Nephron (organoid): Measurements from ENCODE around the gene ATP2A3.

Experiments used
- H3K27ac Mint-ChIP-seq, 3 experiments: 2 replicates each; pipeline ENCODE4 v1.8.0; 2020; ENCODE audit warnings: mixed read lengths in 3 of 3, mild to moderate bottlenecking in 2 of 3, moderate library complexity in 1 of 3
- H3K27me3 Mint-ChIP-seq: 2 replicates; pipeline ENCODE4 v1.8.0; 2021; ENCODE audit warnings: low read depth, mild to moderate bottlenecking, moderate library complexity, mixed read lengths
- H3K36me3 Mint-ChIP-seq: 2 replicates; pipeline ENCODE4 v1.8.0; 2020; ENCODE audit warnings: low read depth, mixed read lengths
- H3K4me1 Mint-ChIP-seq: 2 replicates; pipeline ENCODE4 v1.8.0; 2020; ENCODE audit warnings: mixed read lengths
- H3K4me3 Mint-ChIP-seq, 3 experiments: 2 replicates each; pipeline ENCODE4 v1.8.0; 2020; ENCODE audit warnings: mild to moderate bottlenecking in 3 of 3, mixed read lengths in 3 of 3, moderate library complexity in 2 of 3
- H3K9me3 Mint-ChIP-seq: 2 replicates; pipeline ENCODE4 v1.8.0; 2020; ENCODE audit warnings: mixed read lengths
- TF ChIP-seq, protein P1 (sequence below), 3 experiments: fragments of 200-600 bp; sonication (generic); IDR thresholded peaks; one replicate each; pipeline ENCODE4 v1.5.0; 2021; ENCODE audit warnings: antibody characterized with exemption in 3 of 3; ENCODE audit not compliant: unreplicated experiment in 3 of 3

ATP2A3 gene

DNA sequence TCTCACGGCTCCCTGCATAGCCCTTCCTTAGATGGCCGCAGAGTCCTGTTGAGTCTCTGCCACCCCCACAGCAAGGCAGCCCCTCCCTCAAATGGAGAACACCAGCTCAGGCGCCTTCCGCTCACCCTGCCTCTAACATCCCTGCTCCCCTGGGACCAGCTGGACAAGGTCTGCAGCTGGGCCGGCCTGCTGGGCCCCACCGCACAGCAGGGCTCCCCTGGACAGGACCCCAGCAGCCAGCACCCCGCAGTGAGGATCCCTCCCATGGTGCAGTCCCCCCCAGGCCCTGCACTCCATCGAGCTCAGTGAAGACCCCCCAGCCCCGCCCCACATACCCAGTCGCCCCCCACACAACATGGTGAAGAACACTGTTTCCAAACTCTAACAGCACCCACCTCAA lies 10.2 kb downstream of the ATP2A3 start:
- H3K27me3 Mint-ChIP-seq, result peaks cover 8% of the 10 kb centered on the region
- H3K27ac Mint-ChIP-seq, result no peak overlapping the region
- TF ChIP-seq, protein P1, sequence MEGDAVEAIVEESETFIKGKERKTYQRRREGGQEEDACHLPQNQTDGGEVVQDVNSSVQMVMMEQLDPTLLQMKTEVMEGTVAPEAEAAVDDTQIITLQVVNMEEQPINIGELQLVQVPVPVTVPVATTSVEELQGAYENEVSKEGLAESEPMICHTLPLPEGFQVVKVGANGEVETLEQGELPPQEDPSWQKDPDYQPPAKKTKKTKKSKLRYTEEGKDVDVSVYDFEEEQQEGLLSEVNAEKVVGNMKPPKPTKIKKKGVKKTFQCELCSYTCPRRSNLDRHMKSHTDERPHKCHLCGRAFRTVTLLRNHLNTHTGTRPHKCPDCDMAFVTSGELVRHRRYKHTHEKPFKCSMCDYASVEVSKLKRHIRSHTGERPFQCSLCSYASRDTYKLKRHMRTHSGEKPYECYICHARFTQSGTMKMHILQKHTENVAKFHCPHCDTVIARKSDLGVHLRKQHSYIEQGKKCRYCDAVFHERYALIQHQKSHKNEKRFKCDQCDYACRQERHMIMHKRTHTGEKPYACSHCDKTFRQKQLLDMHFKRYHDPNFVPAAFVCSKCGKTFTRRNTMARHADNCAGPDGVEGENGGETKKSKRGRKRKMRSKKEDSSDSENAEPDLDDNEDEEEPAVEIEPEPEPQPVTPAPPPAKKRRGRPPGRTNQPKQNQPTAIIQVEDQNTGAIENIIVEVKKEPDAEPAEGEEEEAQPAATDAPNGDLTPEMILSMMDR (IDR thresholded peaks at IDR 0.05; ENCODE audit: unreplicated experiment in 3 of 3), result no peak
- no peaks in the 10 kb centered on the region for H3K9me3 Mint-ChIP-seq
- no peaks in the 10 kb centered on the region for H3K36me3 Mint-ChIP-seq
- H3K4me1 Mint-ChIP-seq, result peaks cover 12% of the 10 kb centered on the region
- H3K4me3 Mint-ChIP-seq, result no peak overlapping the region

DNA sequence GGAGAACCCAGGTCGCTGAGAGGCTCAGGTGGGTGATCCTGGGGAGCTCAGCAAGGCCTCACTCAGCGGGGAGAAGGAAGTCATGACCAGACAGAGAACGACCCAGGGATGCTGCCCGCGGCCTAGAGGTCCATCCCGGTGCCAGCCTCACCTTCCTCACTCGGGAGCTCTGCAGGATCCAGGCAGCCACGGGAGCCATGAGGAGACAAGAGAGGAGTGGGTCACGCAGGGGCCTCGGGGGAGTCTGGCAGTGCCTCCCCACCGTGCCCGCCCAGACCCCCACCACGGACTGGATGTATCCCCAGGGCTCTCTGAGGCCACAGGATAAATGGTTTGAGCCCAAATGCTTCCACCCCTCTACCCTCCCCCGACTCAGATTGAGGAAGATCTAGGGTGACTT lies 10.7 kb downstream of the ATP2A3 start:
- H3K36me3 Mint-ChIP-seq, result no peaks in the 10 kb centered on the region
- TF ChIP-seq, protein P1 (IDR thresholded peaks at IDR 0.05; ENCODE audit: unreplicated experiment in 3 of 3), result no peak
- no peak overlapping the region for H3K27ac Mint-ChIP-seq
- peaks cover 12% of the 10 kb centered on the region for H3K4me1 Mint-ChIP-seq
- H3K4me3 Mint-ChIP-seq, result no peak overlapping the region
- no peaks in the 10 kb centered on the region for H3K9me3 Mint-ChIP-seq
- peaks cover 8% of the 10 kb centered on the region for H3K27me3 Mint-ChIP-seq

GRCh38 chr17:3952186-3952585 lies 12.1 kb downstream of the ATP2A3 start:
- TF ChIP-seq, protein P1 (IDR thresholded peaks at IDR 0.05; ENCODE audit: unreplicated experiment in 3 of 3), result no peak
- Mint-ChIP-seq H3K9me3 (no peaks in the 10 kb centered on the region), H3K27ac (no peak overlapping the region), H3K27me3 (peaks cover 8% of the 10 kb centered on the region), H3K4me1 (peaks cover 7% of the 10 kb centered on the region), H3K36me3 (no peaks in the 10 kb centered on the region), H3K4me3 (no peak overlapping the region)

DNA sequence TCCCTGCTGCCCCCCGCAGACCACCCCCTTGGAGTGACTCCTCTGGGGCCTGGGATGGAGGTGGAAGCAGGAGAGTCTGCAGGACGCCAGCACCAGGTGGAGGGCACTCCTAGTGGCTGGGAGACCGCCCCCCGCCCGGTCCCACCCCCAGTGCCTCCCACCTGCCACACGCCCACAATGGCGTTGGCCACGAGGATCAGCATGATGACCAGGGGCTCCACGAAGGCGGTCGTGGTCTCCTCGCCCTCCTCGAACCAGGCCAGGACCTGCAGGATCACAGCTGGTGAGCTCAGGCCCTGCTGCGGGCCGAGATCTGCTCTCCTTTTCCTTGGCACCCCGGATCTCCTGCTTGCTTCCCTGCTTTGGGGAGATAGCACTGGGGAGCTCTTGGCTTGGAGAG lies 12.8 kb downstream of the ATP2A3 start:
- H3K9me3 Mint-ChIP-seq, result no peaks in the 10 kb centered on the region
- no peak overlapping the region for H3K4me3 Mint-ChIP-seq
- TF ChIP-seq, protein P1 (IDR thresholded peaks at IDR 0.05; ENCODE audit: unreplicated experiment in 3 of 3), result no peak
- H3K4me1 Mint-ChIP-seq, result no peaks in the 10 kb centered on the region
- no peaks in the 10 kb centered on the region for H3K36me3 Mint-ChIP-seq
- H3K27me3 Mint-ChIP-seq, result peaks cover 5% of the 10 kb centered on the region
- H3K27ac Mint-ChIP-seq, result no peak overlapping the region

GRCh38 chr17:3951003-3951402 lies 13.2 kb downstream of the ATP2A3 start:
- Mint-ChIP-seq H3K27ac (no peak overlapping the region), H3K27me3 (peaks cover 1% of the 10 kb centered on the region), H3K9me3 (no peaks in the 10 kb centered on the region), H3K36me3 (no peaks in the 10 kb centered on the region), H3K4me1 (no peaks in the 10 kb centered on the region), H3K4me3 (no peak overlapping the region)
- TF ChIP-seq, protein P1 (IDR thresholded peaks at IDR 0.05; ENCODE audit: unreplicated experiment in 3 of 3), result no peak

DNA sequence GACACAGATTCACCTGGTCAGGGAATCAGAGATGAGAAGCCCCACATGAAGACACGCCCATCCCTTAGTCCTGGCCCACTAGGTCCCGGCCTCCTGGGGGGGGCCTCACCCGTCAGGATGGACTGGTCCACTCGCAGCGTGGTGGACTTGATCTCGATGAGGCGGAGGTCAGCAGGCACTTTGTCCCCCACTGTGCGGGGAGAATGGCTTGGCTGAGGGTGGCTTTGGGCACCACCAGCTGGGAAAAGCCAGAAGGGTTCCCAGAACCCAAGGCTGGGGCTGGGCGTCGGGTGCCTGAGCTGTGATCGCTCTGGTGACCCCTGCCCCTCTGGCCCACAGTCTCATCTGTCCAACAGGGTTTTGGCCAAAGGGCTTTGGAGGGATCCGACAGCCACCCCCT lies 13.7 kb downstream of the ATP2A3 start:
- Mint-ChIP-seq H3K9me3 (no peaks in the 10 kb centered on the region), H3K27me3 (no peaks in the 10 kb centered on the region), H3K27ac (no peak overlapping the region), H3K36me3 (no peaks in the 10 kb centered on the region), H3K4me1 (no peaks in the 10 kb centered on the region), H3K4me3 (no peak overlapping the region)
- TF ChIP-seq, protein P1 (IDR thresholded peaks at IDR 0.05; ENCODE audit: unreplicated experiment in 3 of 3), result no peak
